EH (cell line): ENCODE results near the gene ATP10D.

Source experiments
- DNase-seq: peaks from one replicate; pipeline ENCODE4 v3.0.0-alpha.2; 2015; ENCODE audit warnings: low read depth

ATP10D gene

GRCh38 chr4:47590325-47590724 is 105.2 kb downstream of the ATP10D start:
- DNase-seq, result no peak

- DNase-seq, result no peak
Measured at GRCh38 chr4:47597696-47598095, 112.6 kb downstream of the ATP10D start.

GRCh38 chr4:47598320-47598719 is 113.2 kb downstream of the ATP10D start:
- DNase-seq, result peak; percentile 9

- DNase-seq, result no peak
Measured at GRCh38 chr4:47598896-47599295, 113.8 kb downstream of the ATP10D start.

- DNase-seq, result no peak
Measured at GRCh38 chr4:47606482-47606881, 121.4 kb downstream of the ATP10D start.

- DNase-seq, result peak; percentile 77
Measured at GRCh38 chr4:47612116-47613023, 127.3 kb downstream of the ATP10D start.

GRCh38 chr4:47615385-47615784 is 130.3 kb downstream of the ATP10D start:
- peak; percentile 57 for DNase-seq

GRCh38 chr4:47617607-47618006 is 132.5 kb downstream of the ATP10D start:
- DNase-seq, result no peak

- no peak for DNase-seq
Measured at GRCh38 chr4:47619691-47620090, 134.6 kb downstream of the ATP10D start.

GRCh38 chr4:47621181-47621580 is 136.1 kb downstream of the ATP10D start:
- DNase-seq, result no peak

GRCh38 chr4:47624031-47624441 is 139.0 kb downstream of the ATP10D start:
- DNase-seq, result peak; percentile 88

- no peak for DNase-seq
Measured at GRCh38 chr4:47631161-47631560, 146.1 kb downstream of the ATP10D start.

- DNase-seq, result peak; percentile 40
Measured at GRCh38 chr4:47639531-47639930, 154.5 kb downstream of the ATP10D start.

- peak; percentile 44 for DNase-seq
Measured at GRCh38 chr4:47640911-47641310, 155.8 kb downstream of the ATP10D start.

GRCh38 chr4:47641755-47642154 is 156.7 kb downstream of the ATP10D start:
- peak; percentile 48 for DNase-seq

GRCh38 chr4:47642191-47642830 is 157.2 kb downstream of the ATP10D start:
- no peak for DNase-seq
